Measurements from ENCODE around the gene KIF3C. TPM values are rescaled to one million over a fixed set of nuclear protein-coding genes. Genes with fewer than 3 reads are reported as not detected.

KIF3C gene
- total and polyA plus RNA-seq, 2 donors from 2014 or later: 1.9 to 4.8 TPM

- no peak overlapping the region for H3K4me3 ChIP-seq (ENCODE audit: low read length in 3 of 3)
- H3K27ac ChIP-seq (ENCODE audit: low read depth in 2 of 2, low read length in 2 of 2): no peak overlapping the region
- H3K4me1 ChIP-seq (ENCODE audit: control insufficient read depth in 2 of 3, insufficient read depth in 2 of 3, low read depth in 1 of 3, low read length in 3 of 3): no peaks in the 10 kb centered on the region
- no peaks in the 10 kb centered on the region for H3K27me3 ChIP-seq (ENCODE audit: control insufficient read depth, insufficient read depth, low read length)
- no peak for FAIRE-seq
- intact Hi-C loops (cut with DNase I): no loop called here
- H3K9me3 ChIP-seq (ENCODE audit: control insufficient read depth in 2 of 3, insufficient read depth in 1 of 3, low read length in 3 of 3): no peaks in the 10 kb centered on the region
- H3K9ac ChIP-seq (ENCODE audit: low read length in 3 of 3): no peak overlapping the region
- H3K36me3 ChIP-seq (ENCODE audit: control insufficient read depth in 2 of 3, insufficient read depth in 3 of 3, low read length in 3 of 3): no peaks in the 10 kb centered on the region
- peak in 1 of 5 donors; percentile 59 for DNase-seq
- TF ChIP-seq CTCF (IDR thresholded peaks at IDR 0.05; ENCODE audit: borderline replicate concordance, extremely low read depth, insufficient read depth): no peak
Observed at GRCh38 chr2:25928668-25929067, 53.6 kb downstream of the KIF3C start.

- Histone ChIP-seq H3K9ac (ENCODE audit: low read length in 3 of 3) (no peak overlapping the region), H3K4me3 (ENCODE audit: low read length in 3 of 3) (no peak overlapping the region), H3K4me1 (ENCODE audit: control insufficient read depth in 2 of 3, insufficient read depth in 2 of 3, low read depth in 1 of 3, low read length in 3 of 3) (no peaks in the 10 kb centered on the region), H3K36me3 (ENCODE audit: control insufficient read depth in 2 of 3, insufficient read depth in 3 of 3, low read length in 3 of 3) (no peaks in the 10 kb centered on the region), H3K27ac (ENCODE audit: low read depth in 2 of 2, low read length in 2 of 2) (no peak overlapping the region), H3K27me3 (ENCODE audit: control insufficient read depth, insufficient read depth, low read length) (no peaks in the 10 kb centered on the region), H3K9me3 (ENCODE audit: control insufficient read depth in 2 of 3, insufficient read depth in 1 of 3, low read length in 3 of 3) (no peaks in the 10 kb centered on the region)
- intact Hi-C loops (cut with DNase I): no loop called here
- FAIRE-seq (no peak), DNase-seq (peak in 1 of 5 donors; percentile 26)
- no peak for TF ChIP-seq CTCF (IDR thresholded peaks at IDR 0.05; ENCODE audit: borderline replicate concordance, extremely low read depth, insufficient read depth)
Observed at GRCh38 chr2:25926984-25927756, 55.1 kb downstream of the KIF3C start.

- intact Hi-C loops (cut with DNase I): no loop called here
- Histone ChIP-seq H3K4me3 (ENCODE audit: low read length in 3 of 3) (no peak overlapping the region), H3K36me3 (ENCODE audit: control insufficient read depth in 2 of 3, insufficient read depth in 3 of 3, low read length in 3 of 3) (no peaks in the 10 kb centered on the region), H3K27me3 (ENCODE audit: control insufficient read depth, insufficient read depth, low read length) (no peaks in the 10 kb centered on the region), H3K9ac (ENCODE audit: low read length in 3 of 3) (no peak overlapping the region), H3K9me3 (ENCODE audit: control insufficient read depth in 2 of 3, insufficient read depth in 1 of 3, low read length in 3 of 3) (no peaks in the 10 kb centered on the region), H3K27ac (ENCODE audit: low read depth in 2 of 2, low read length in 2 of 2) (no peak overlapping the region), H3K4me1 (ENCODE audit: control insufficient read depth in 2 of 3, insufficient read depth in 2 of 3, low read depth in 1 of 3, low read length in 3 of 3) (no peaks in the 10 kb centered on the region)
- TF ChIP-seq CTCF (IDR thresholded peaks at IDR 0.05; ENCODE audit: borderline replicate concordance, extremely low read depth, insufficient read depth): no peak
- DNase-seq: no peak
- FAIRE-seq: no peak
Observed at GRCh38 chr2:25922501-25922900, 59.8 kb downstream of the KIF3C start.

Data from kidney (tissue), 14 donors.